ENCODE results near the gene NCOA3.
A peak's percentile ranks its signal among the peaks of the same experiment; 100 is the strongest.
"Not testable (repeated sequence)": the region's sequence is repeated elsewhere in the genome, so short reads cannot be mapped to it uniquely, and the experiment has no call there.

The NCOA3 gene

GRCh38 chr20:47561603-47562583 is 60.2 kb downstream of the NCOA3 start:
- no peak for DNase-seq (ENCODE audit: low read depth)

- DNase-seq (ENCODE audit: low read depth): no peak
Observed at GRCh38 chr20:47566269-47566668, 64.6 kb downstream of the NCOA3 start.

GRCh38 chr20:47568019-47568418 is 66.3 kb downstream of the NCOA3 start:
- peak; percentile 64 for DNase-seq (ENCODE audit: low read depth)

- no peak for DNase-seq (ENCODE audit: low read depth)
Observed at GRCh38 chr20:47568837-47569410, 67.2 kb downstream of the NCOA3 start.

GRCh38 chr20:47571426-47571825 is 69.7 kb downstream of the NCOA3 start:
- DNase-seq (ENCODE audit: low read depth): no peak

- no peak for DNase-seq (ENCODE audit: low read depth)
Observed at GRCh38 chr20:47572105-47572729, 70.5 kb downstream of the NCOA3 start.

GRCh38 chr20:47573559-47573958 is 71.9 kb downstream of the NCOA3 start:
- no peak for DNase-seq (ENCODE audit: low read depth)

- DNase-seq (ENCODE audit: low read depth): no peak
Observed at GRCh38 chr20:47574616-47575364, 73.1 kb downstream of the NCOA3 start.

GRCh38 chr20:47576516-47577033 is 74.9 kb downstream of the NCOA3 start:
- peak; percentile 79 for DNase-seq (ENCODE audit: low read depth)

- no peak for DNase-seq (ENCODE audit: low read depth)
Observed at GRCh38 chr20:47577314-47577713, 75.6 kb downstream of the NCOA3 start.

GRCh38 chr20:47578543-47578942 is 76.9 kb downstream of the NCOA3 start:
- DNase-seq (ENCODE audit: low read depth): no peak

GRCh38 chr20:47580686-47581085 is 79.0 kb downstream of the NCOA3 start:
- not testable (repeated sequence) for DNase-seq (ENCODE audit: low read depth)

- DNase-seq (ENCODE audit: low read depth): no peak
Observed at GRCh38 chr20:47581090-47581489, 79.4 kb downstream of the NCOA3 start.

GRCh38 chr20:47583551-47583950 is 81.9 kb downstream of the NCOA3 start:
- no peak for DNase-seq (ENCODE audit: low read depth)

GRCh38 chr20:47585087-47585747 is 83.5 kb downstream of the NCOA3 start:
- no peak for DNase-seq (ENCODE audit: low read depth)

- DNase-seq (ENCODE audit: low read depth): no peak
Observed at GRCh38 chr20:47586649-47587294, 85.1 kb downstream of the NCOA3 start.

- DNase-seq (ENCODE audit: low read depth): no peak
Observed at GRCh38 chr20:47588158-47588557, 86.5 kb downstream of the NCOA3 start.

- DNase-seq (ENCODE audit: low read depth): no peak
Observed at GRCh38 chr20:47591231-47591630, 89.5 kb downstream of the NCOA3 start.

- DNase-seq (ENCODE audit: low read depth): no peak
Observed at GRCh38 chr20:47594157-47594556, 92.5 kb downstream of the NCOA3 start.

GRCh38 chr20:47595138-47595537 is 93.5 kb downstream of the NCOA3 start:
- not testable (repeated sequence) for DNase-seq (ENCODE audit: low read depth)

Measured in stromal cell of bone marrow (primary cell).